K562 (cell line): ENCODE measurements around the gene BMP10. TPM values are rescaled to one million over a fixed set of nuclear protein-coding genes. Genes with fewer than 3 reads are reported as not detected.
A peak's percentile ranks its signal among the peaks of the same experiment; 100 is the strongest.

Source experiments
- ASH1L ChIP-seq: fragments of 450-650 bp; IDR thresholded peaks from 2 replicates; pipeline ENCODE4 v1.6.1; 2018; ENCODE audit warnings: borderline replicate concordance, mild to moderate bottlenecking, low read depth; ENCODE audit not compliant: partially characterized antibody
- BRCA1 ChIP-seq, 2 experiments: fragments of 450-650 bp in 1 of 2; sonication (generic) in 1 of 2; formaldehyde crosslinking in 1 of 2; IDR thresholded peaks; 2 replicates each; pipeline versions ENCODE4 v1.5.0 to v1.6.1; 2017 to 2020; ENCODE audit warnings: mild to moderate bottlenecking in 1 of 2, missing genetic modification reagents in 1 of 2
- CTCFL ChIP-seq: IDR thresholded peaks from 2 replicates; pipeline ENCODE4 v1.6.1; 2011; ENCODE audit warnings: borderline replicate concordance, low read depth, mild to moderate bottlenecking, moderate library complexity, low read length; ENCODE audit not compliant: insufficient read depth, poor library complexity, severe bottlenecking
- ESRRB ChIP-seq: fragments of 250-450 bp; sonication (Bioruptor Pico); IDR thresholded peaks from 2 replicates; pipeline ENCODE4 v1.5.0; 2020; ENCODE audit warnings: mild to moderate bottlenecking, moderate library complexity, borderline replicate concordance
- GTF2E2 ChIP-seq: fragments of 200-800 bp; sonication (Bioruptor generic); IDR thresholded peaks from 2 replicates; pipeline ENCODE4 v1.6.1; 2016; ENCODE audit warnings: missing genetic modification characterization, missing compliant biosample characterization
- HNRNPLL ChIP-seq: fragments of 200-400 bp; formaldehyde crosslinking; IDR thresholded peaks from 2 replicates; pipeline ENCODE4 v1.6.1; 2017; ENCODE audit warnings: low read length, low read depth, mild to moderate bottlenecking; ENCODE audit not compliant: poor library complexity, severe bottlenecking
- KDM1A ChIP-seq, 2 experiments: fragments of 450-650 bp; IDR thresholded peaks; 2 replicates each; pipeline ENCODE4 v1.6.1; 2016; ENCODE audit warnings: mild to moderate bottlenecking in 2 of 2
- NFE2L1 ChIP-seq: fragments of 450-650 bp; IDR thresholded peaks from 2 replicates; pipeline ENCODE4 v1.6.1; 2016; ENCODE audit warnings: missing genetic modification characterization, low read depth, mild to moderate bottlenecking, missing compliant biosample characterization, moderate library complexity, borderline replicate concordance
- SPI1 ChIP-seq: IDR thresholded peaks from 2 replicates; pipeline ENCODE4 v1.6.1; 2011; ENCODE audit warnings: low read depth, low read length, control low read depth, borderline replicate concordance
- ZC3H11A ChIP-seq: IDR thresholded peaks from 2 replicates; pipeline ENCODE4 v1.6.1; 2012; ENCODE audit warnings: low read depth, low read length, improper control_type of control experiment
- ZNF224 ChIP-seq: sonication (generic); formaldehyde crosslinking; IDR thresholded peaks from 2 replicates; pipeline ENCODE4 v1.8.0; 2022; ENCODE audit warnings: mild to moderate bottlenecking, missing genetic modification reagents
- ZNF3 ChIP-seq: fragments of 250-450 bp; sonication (Bioruptor Pico); IDR thresholded peaks from 2 replicates; pipeline ENCODE4 v1.5.0; 2021; ENCODE audit warnings: mild to moderate bottlenecking, moderate library complexity
- ZNF384 ChIP-seq: IDR thresholded peaks from 2 replicates; pipeline ENCODE4 v1.6.1; 2012; ENCODE audit warnings: low read depth, low read length, improper control_type of control experiment
- ZNF445 ChIP-seq: fragments of 250-450 bp; sonication (Bioruptor Pico); IDR thresholded peaks from 2 replicates; pipeline ENCODE4 v1.4.0; 2020; ENCODE audit warnings: low read depth, mild to moderate bottlenecking, moderate library complexity
- ZNF766 ChIP-seq: fragments of 200-800 bp; sonication (Bioruptor generic); conservative IDR thresholded peaks from 2 replicates; pipeline ENCODE4 v1.6.1; 2016; ENCODE audit warnings: missing genetic modification characterization, missing compliant biosample characterization
- polyA plus RNA-seq, 8 experiments: library from polyadenylated mRNA; depleted of rRNA in 4 of 8; stranded (reverse) in 5 of 8; unstranded in 3 of 8; fragments of >200 nt; fragmentation: Nextera tagmentation in 2 of 8; fragmentation: Illumina TruSeq in 1 of 8; extraction: Ambion mirVana in 2 of 8; extraction: Trizol in 1 of 8; gene quantifications; 2 replicates each; pipeline versions ENCODE4 v1.2.1 to v1.2.3, GENCODE V29; 2011 to 2014; ENCODE audit warnings: inconsistent platforms in 1 of 8, missing spikeins in 1 of 8
- total RNA-seq, 7 experiments: library from RNA; depleted of rRNA in 6 of 7; stranded (reverse); fragments of >200 nt in 6 of 7; fragmentation: Illumina TruSeq in 2 of 7; extraction: Trizol in 2 of 7; gene quantifications; 2 replicates each; pipeline versions ENCODE4 v1.2.1 to v1.2.3, GENCODE V29; 2011 to 2021; ENCODE audit warnings: low replicate concordance in 1 of 7
- TF ChIP-seq, protein P1 (sequence below), 2 experiments: fragments of 450-650 bp in 1 of 2; sonication (generic) in 1 of 2; formaldehyde crosslinking in 1 of 2; IDR thresholded peaks in 1 of 2; conservative IDR thresholded peaks in 1 of 2; 2 replicates each; pipeline versions ENCODE4 v1.6.1 to v1.8.1; 2016 to 2023; ENCODE audit warnings: mild to moderate bottlenecking in 2 of 2, moderate library complexity in 2 of 2, inconsistent platforms in 1 of 2, missing genetic modification reagents in 1 of 2
- TF ChIP-seq, protein P2 (sequence below): fragments of 200-800 bp; sonication (Bioruptor generic); IDR thresholded peaks from 2 replicates; pipeline ENCODE4 v1.6.1; 2017; ENCODE audit warnings: missing genetic modification characterization, missing compliant biosample characterization
- TF ChIP-seq, protein P3 (sequence below): fragments of 250-450 bp; sonication (Bioruptor Pico); IDR thresholded peaks from 2 replicates; pipeline ENCODE4 v1.8.0; 2022; ENCODE audit warnings: moderate library complexity, mild to moderate bottlenecking, inconsistent platforms

Gene BMP10
- total and polyA plus RNA-seq, 9 of the 15 experiments (the other 6 are each of a cell fraction or from before 2014, with no cell fraction given) = 0.11 to 0.91 (median 0.43) TPM

- TF ChIP-seq GTF2E2 (tag) = no peak
- no peak for TF ChIP-seq ZC3H11A
- TF ChIP-seq ESRRB (CRISPR knock-in tag) = no peak
- TF ChIP-seq BRCA1 (IDR thresholded peaks at IDR 0.05) = no peak
- no peak for TF ChIP-seq BRCA1 (CRISPR knock-in tag; IDR thresholded peaks at IDR 0.05)
- no peak for TF ChIP-seq ZNF3 (CRISPR knock-in tag)
- TF ChIP-seq, protein P1, sequence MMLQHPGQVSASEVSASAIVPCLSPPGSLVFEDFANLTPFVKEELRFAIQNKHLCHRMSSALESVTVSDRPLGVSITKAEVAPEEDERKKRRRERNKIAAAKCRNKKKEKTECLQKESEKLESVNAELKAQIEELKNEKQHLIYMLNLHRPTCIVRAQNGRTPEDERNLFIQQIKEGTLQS (IDR thresholded peaks at IDR 0.05) = peak; percentile 44; the same call in 1 of the 2 replicates
- TF ChIP-seq, protein P1 (CRISPR knock-in tag; conservative IDR thresholded peaks at IDR 0.05) = no peak
- TF ChIP-seq ZNF766 (CRISPR knock-in tag) = 0 out of 2 replicates have a peak, but pooled peaks have one; percentile 21
- no peak for TF ChIP-seq ZNF445 (CRISPR knock-in tag)
- no peak for TF ChIP-seq NFE2L1 (tag)
- no peak for TF ChIP-seq CTCFL
- TF ChIP-seq, protein P2, sequence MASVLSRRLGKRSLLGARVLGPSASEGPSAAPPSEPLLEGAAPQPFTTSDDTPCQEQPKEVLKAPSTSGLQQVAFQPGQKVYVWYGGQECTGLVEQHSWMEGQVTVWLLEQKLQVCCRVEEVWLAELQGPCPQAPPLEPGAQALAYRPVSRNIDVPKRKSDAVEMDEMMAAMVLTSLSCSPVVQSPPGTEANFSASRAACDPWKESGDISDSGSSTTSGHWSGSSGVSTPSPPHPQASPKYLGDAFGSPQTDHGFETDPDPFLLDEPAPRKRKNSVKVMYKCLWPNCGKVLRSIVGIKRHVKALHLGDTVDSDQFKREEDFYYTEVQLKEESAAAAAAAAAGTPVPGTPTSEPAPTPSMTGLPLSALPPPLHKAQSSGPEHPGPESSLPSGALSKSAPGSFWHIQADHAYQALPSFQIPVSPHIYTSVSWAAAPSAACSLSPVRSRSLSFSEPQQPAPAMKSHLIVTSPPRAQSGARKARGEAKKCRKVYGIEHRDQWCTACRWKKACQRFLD = no peak
- TF ChIP-seq ASH1L = no peak
- no peak for TF ChIP-seq ZNF384
- TF ChIP-seq KDM1A (IDR thresholded peaks at IDR 0.05) = no peak
- TF ChIP-seq SPI1 = no peak
- no peak for TF ChIP-seq HNRNPLL
- TF ChIP-seq, protein P3, sequence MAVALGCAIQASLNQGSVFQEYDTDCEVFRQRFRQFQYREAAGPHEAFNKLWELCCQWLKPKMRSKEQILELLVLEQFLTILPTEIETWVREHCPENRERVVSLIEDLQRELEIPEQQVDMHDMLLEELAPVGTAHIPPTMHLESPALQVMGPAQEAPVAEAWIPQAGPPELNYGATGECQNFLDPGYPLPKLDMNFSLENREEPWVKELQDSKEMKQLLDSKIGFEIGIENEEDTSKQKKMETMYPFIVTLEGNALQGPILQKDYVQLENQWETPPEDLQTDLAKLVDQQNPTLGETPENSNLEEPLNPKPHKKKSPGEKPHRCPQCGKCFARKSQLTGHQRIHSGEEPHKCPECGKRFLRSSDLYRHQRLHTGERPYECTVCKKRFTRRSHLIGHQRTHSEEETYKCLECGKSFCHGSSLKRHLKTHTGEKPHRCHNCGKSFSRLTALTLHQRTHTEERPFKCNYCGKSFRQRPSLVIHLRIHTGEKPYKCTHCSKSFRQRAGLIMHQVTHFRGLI = no peak
- TF ChIP-seq ZNF224 = no peak
Observed at GRCh38 chr2:68870215-68870614, 982 bp downstream of the BMP10 start (continued).
